ENCODE data around the gene ALKAL2. TPM values are rescaled to one million over a fixed set of nuclear protein-coding genes. Genes with fewer than 3 reads are reported as not detected.

The ALKAL2 gene
- total RNA-seq, 1 experiment from 2014 or later, result not detected

- TF ChIP-seq ZBTB33 (IDR thresholded peaks at IDR 0.05; ENCODE audit: extremely low read depth, insufficient replicate concordance, low read length) (no peak), RAD21 (IDR thresholded peaks at IDR 0.05; ENCODE audit: low read depth) (no peak), CEBPB (IDR thresholded peaks at IDR 0.05; ENCODE audit: low read depth) (no peak), POLR2AphosphoS5 (IDR thresholded peaks at IDR 0.05; ENCODE audit: low read depth, low read length) (peak; percentile 93), SRF (IDR thresholded peaks at IDR 0.05; ENCODE audit: low read depth) (no peak), SP1 (IDR thresholded peaks at IDR 0.05; ENCODE audit: low read depth) (no peak; the same call in 1 of the 2 replicates), ELF1 (IDR thresholded peaks at IDR 0.05; ENCODE audit: borderline replicate concordance, low read depth) (no peak), ATF3 (IDR thresholded peaks at IDR 0.05) (no peak), JUND (IDR thresholded peaks at IDR 0.05) (no peak)
- TF ChIP-seq, protein P1, sequence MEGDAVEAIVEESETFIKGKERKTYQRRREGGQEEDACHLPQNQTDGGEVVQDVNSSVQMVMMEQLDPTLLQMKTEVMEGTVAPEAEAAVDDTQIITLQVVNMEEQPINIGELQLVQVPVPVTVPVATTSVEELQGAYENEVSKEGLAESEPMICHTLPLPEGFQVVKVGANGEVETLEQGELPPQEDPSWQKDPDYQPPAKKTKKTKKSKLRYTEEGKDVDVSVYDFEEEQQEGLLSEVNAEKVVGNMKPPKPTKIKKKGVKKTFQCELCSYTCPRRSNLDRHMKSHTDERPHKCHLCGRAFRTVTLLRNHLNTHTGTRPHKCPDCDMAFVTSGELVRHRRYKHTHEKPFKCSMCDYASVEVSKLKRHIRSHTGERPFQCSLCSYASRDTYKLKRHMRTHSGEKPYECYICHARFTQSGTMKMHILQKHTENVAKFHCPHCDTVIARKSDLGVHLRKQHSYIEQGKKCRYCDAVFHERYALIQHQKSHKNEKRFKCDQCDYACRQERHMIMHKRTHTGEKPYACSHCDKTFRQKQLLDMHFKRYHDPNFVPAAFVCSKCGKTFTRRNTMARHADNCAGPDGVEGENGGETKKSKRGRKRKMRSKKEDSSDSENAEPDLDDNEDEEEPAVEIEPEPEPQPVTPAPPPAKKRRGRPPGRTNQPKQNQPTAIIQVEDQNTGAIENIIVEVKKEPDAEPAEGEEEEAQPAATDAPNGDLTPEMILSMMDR (IDR thresholded peaks at IDR 0.05 in 2 of 3, conservative IDR thresholded peaks at IDR 0.05 in 1 of 3; ENCODE audit: borderline replicate concordance in 1 of 3, insufficient read depth in 1 of 3, low read depth in 2 of 3, low read length in 2 of 3), result 0 out of 6 replicates have a peak, but pooled peaks of 2 of the 3 experiments have one; percentile 2 to 6
Observed at GRCh38 chr2:264493-265468, 23.1 kb downstream of the ALKAL2 start, which contains the start of gene ACP1 (continued).

Measured in HCT116 (cell line).